Small intestine (tissue), 7 donors: Measurements from ENCODE around the gene PADI2. TPM values are rescaled to one million over a fixed set of nuclear protein-coding genes. Genes with fewer than 3 reads are reported as not detected.
A peak's percentile ranks its signal among the peaks of the same experiment; 100 is the strongest.

Source experiments
- DNase-seq, 2 donors: peaks; one replicate each; pipeline versions ENCODE4 v3.0.0 to v3.0.0-alpha.2; 2013
- FAIRE-seq: peaks from 2 replicates; lab custom pipeline; 2012; peaks lifted over from hg19 to GRCh38; lab: Jason Lieb, UNC
- H3K27ac ChIP-seq, 3 donors: one replicate each; pipeline ENCODE4 v1.5.1; 2013; ENCODE audit warnings: low read length in 2 of 3, mild to moderate bottlenecking in 2 of 3, control low read depth in 1 of 3, inconsistent platforms in 1 of 3, low read depth in 1 of 3, moderate library complexity in 1 of 3
- H3K27me3 ChIP-seq, 3 donors: one replicate each; pipeline ENCODE4 v1.6.1; 2013; ENCODE audit warnings: low read length in 3 of 3, inconsistent platforms in 1 of 3; ENCODE audit not compliant: control insufficient read depth in 3 of 3, insufficient read depth in 3 of 3
- H3K36me3 ChIP-seq, 3 donors: one replicate each; pipeline ENCODE4 v1.6.1; 2013; ENCODE audit warnings: low read length in 3 of 3, inconsistent platforms in 1 of 3, low read depth in 1 of 3, mild to moderate bottlenecking in 1 of 3, moderate library complexity in 1 of 3; ENCODE audit not compliant: control insufficient read depth in 3 of 3, insufficient read depth in 2 of 3
- H3K4me1 ChIP-seq, 3 donors: one replicate each; pipeline ENCODE4 v1.6.1; 2013; ENCODE audit warnings: low read length in 2 of 3, inconsistent platforms in 1 of 3, low read depth in 1 of 3, mild to moderate bottlenecking in 1 of 3, moderate library complexity in 1 of 3; ENCODE audit not compliant: control insufficient read depth in 3 of 3, insufficient read depth in 2 of 3
- H3K4me3 ChIP-seq, 3 donors: one replicate each; pipeline ENCODE4 v1.5.1; 2013; ENCODE audit warnings: low read length in 3 of 3, control low read depth in 1 of 3, inconsistent platforms in 1 of 3, low read depth in 1 of 3, mild to moderate bottlenecking in 1 of 3, moderate library complexity in 1 of 3
- H3K9me3 ChIP-seq, 2 donors: one replicate each; pipeline ENCODE4 v1.6.1; 2013; ENCODE audit warnings: low read depth in 1 of 2, low read length in 1 of 2; ENCODE audit not compliant: control insufficient read depth in 2 of 2, insufficient read depth in 1 of 2
- WGBS, 3 donors: extraction: QIAGEN DNeasy Blood & Tissue Kit; methylation state at CpG; one replicate each; pipeline ENCODE4 v1.1.7; 2013; 5-methylcytosine and 5-hydroxymethylcytosine counted together
- polyA plus RNA-seq, 4 donors: library from polyadenylated mRNA; stranded (reverse) in 3 of 4; unstranded in 1 of 4; fragments of 200-250 nt in 3 of 4; fragments of 120-200 nt in 1 of 4; gene quantifications; one replicate each; pipeline versions ENCODE4 v1.2.1 to v1.2.3, GENCODE V29; 2013
- donor health status: healthy with polysubstance abuse.
- donor health status: control.
- donor health status: control.
- donor health status: Bipolar disorder and iron deficiency.
- donor health status: healthy.

PADI2 gene
- polyA plus RNA-seq, 4 donors = 0.28 to 95.2 (median 0.54) TPM; not detected in 1

DNA sequence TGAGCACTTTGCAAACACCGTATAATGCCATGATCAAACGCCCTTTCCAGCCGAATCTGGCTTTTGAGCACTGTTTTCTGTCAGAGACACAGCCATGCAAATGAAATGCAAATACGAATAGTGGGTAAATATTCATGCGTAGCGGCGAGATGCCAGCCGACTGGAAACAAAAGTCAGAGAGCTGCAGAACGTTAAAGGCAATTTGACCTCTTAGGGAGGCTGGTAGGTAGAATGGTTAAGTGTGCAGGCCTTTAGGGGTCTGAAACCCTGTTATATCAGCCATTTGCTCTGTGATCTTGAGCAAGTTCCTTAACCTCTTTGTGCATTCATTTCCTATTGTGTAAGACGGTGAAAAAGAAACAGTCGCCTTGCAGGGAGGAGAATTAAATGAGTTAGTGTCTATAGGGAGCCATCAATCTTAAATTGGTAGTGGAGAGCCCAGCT, 58.9 kb downstream of the PADI2 start:
- no peaks in the 10 kb centered on the region for H3K36me3 ChIP-seq
- DNase-seq (no peak), FAIRE-seq (no peak)
- peaks cover 0 to 3% (median 0%) of the 10 kb centered on the region in 3 donors for H3K4me1 ChIP-seq
- WGBS, 3 donors = 59 to 61% (median 60%) methylated on average over 11 of the region's 11 CpGs
- H3K27me3 ChIP-seq = no peaks in the 10 kb centered on the region
- H3K27ac ChIP-seq = no peak overlapping the region
- H3K4me3 ChIP-seq = no peak overlapping the region
- H3K9me3 ChIP-seq = peaks cover 0 to 6% of the 10 kb centered on the region in 2 donors

DNA sequence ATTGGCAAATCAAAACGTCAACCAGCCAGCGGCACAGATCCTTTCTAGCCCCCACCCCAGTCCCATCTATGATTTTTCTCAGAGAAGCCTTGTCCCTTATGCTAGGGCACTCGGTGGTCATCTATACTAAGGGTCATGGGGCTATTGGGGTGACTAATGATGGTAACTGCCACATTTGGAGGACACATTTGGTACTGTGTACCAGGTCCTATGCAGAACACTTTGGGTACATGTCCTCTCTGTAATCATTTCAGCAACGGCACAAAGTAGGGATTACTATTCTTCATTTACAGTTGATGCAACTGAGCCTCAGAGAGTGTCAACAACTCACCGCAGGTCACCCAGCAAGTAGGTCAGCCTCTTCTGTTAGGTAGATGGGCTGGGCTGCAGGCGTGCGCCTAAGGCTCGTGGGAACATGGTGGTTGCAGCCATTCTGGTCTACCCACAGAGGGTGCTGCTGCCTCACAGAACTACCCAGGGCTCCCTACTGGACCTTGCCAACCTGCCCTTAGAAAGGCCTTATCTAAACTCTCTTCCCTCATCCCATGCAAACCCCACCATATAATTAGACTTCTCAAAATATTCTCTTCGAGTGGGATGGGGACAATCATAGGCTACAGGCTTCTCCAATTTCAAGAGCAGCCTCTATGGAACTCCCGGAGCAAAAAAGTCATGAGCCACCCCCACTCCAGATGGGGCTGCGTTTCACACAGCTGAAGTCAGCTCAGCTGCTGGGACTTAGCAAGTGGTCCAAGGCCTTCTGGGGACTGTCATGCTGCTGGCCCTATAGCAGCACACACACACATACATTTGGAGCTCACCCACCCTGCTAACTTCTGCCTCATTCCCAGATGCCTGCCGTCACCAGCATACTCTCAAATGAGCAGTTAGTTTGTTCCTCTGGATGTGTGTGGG, 59.6 kb downstream of the PADI2 start:
- WGBS, 3 donors = 36 to 42% (median 36%) methylated on average over 12 of the region's 12 CpGs
- H3K27ac ChIP-seq = no peak overlapping the region
- no peaks in the 10 kb centered on the region for H3K27me3 ChIP-seq
- H3K9me3 ChIP-seq = no peaks in the 10 kb centered on the region
- H3K4me3 ChIP-seq = no peak overlapping the region
- H3K36me3 ChIP-seq = no peaks in the 10 kb centered on the region
- H3K4me1 ChIP-seq = peaks cover 0 to 3% (median 0%) of the 10 kb centered on the region in 3 donors
- peak; percentile 64 to 74 for DNase-seq
- no peak for FAIRE-seq

DNA sequence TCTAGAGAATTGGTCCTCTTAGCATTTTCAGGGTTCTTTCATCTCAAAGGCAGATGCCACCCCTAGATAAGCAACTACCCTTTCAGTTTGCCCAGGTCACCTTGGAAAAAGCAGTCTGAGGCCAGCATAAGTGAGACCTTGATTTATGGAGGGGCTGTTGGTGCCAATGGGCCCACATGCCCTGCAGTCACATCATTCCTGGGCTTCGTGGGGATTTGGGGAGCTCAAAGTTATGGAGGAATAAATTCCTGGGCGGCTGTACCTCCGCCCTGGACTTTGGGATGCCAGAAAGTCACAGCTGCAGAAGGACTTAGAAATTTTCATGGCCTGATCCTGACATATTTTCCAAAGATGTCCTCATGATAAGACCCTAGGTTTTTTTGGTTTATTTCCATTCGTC, 62.7 kb downstream of the PADI2 start:
- WGBS, 3 donors = 74 to 81% (median 75%) methylated on average over 4 of the region's 4 CpGs
- H3K4me3 ChIP-seq = no peak overlapping the region
- FAIRE-seq = no peak

GRCh38 chr1:17055801-17056200, 63.5 kb downstream of the PADI2 start:
- Histone ChIP-seq H3K27ac (no peak overlapping the region), H3K9me3 (no peaks in the 10 kb centered on the region), H3K36me3 (peaks cover 0 to 2% (median 0%) of the 10 kb centered on the region in 3 donors), H3K4me1 (peaks cover 0 to 10% (median 6%) of the 10 kb centered on the region in 3 donors), H3K4me3 (no peak overlapping the region), H3K27me3 (no peaks in the 10 kb centered on the region)
- 91 to 94% (median 93%) methylated on average over 7 of the region's 7 CpGs for WGBS, 3 donors
- no peak for DNase-seq
- no peak for FAIRE-seq

More for the DNA sequence above, 62.7 kb downstream of the PADI2 start:
- DNase-seq = no peak
- H3K9me3 ChIP-seq = no peaks in the 10 kb centered on the region
- no peaks in the 10 kb centered on the region for H3K36me3 ChIP-seq
- H3K27ac ChIP-seq = no peak overlapping the region
- peaks cover 0 to 10% (median 6%) of the 10 kb centered on the region in 3 donors for H3K4me1 ChIP-seq
- H3K27me3 ChIP-seq = no peaks in the 10 kb centered on the region

GRCh38 chr1:17053685-17054410, 65.4 kb downstream of the PADI2 start, which contains the start of gene SDHB:
SDHB (minus strand) TSS chr1:17054032; CDS start chr1:17054019, 13 bp downstream.
- DNase-seq (peak; percentile 98 to 99), FAIRE-seq (no peak)
- Histone ChIP-seq H3K27me3 (no peaks in the 10 kb centered on the region), H3K9me3 (no peaks in the 10 kb centered on the region), H3K4me1 (peaks cover 0 to 10% (median 6%) of the 10 kb centered on the region in 3 donors), H3K4me3 (peak within 1 kb of the TSS; percentile 67 to 92 (median 84)), H3K27ac (peak within 1 kb of the TSS; percentile 89 to 96 (median 91)), H3K36me3 (peaks cover 2 to 14% (median 5%) of the 10 kb centered on the region in 3 donors)
- 0% methylated on average over 40 to 44 of the region's 44 CpGs for WGBS, 3 donors

- no peak for FAIRE-seq
- H3K4me1 ChIP-seq = peaks cover 0 to 10% (median 6%) of the 10 kb centered on the region in 3 donors
- 1 to 3% (median 2%) methylated on average over 12 of the region's 12 CpGs for WGBS, 3 donors
- DNase-seq = peak; percentile 39 to 40
- peak overlapping the region; percentile 67 to 92 (median 84) for H3K4me3 ChIP-seq
- no peaks in the 10 kb centered on the region for H3K27me3 ChIP-seq
- H3K9me3 ChIP-seq = no peaks in the 10 kb centered on the region
- H3K27ac ChIP-seq = peak overlapping the region; percentile 89 to 96 (median 91)
- H3K36me3 ChIP-seq = peaks cover 2 to 14% (median 5%) of the 10 kb centered on the region in 3 donors
Observed at GRCh38 chr1:17053086-17053684, 66.1 kb downstream of the PADI2 start.

DNA sequence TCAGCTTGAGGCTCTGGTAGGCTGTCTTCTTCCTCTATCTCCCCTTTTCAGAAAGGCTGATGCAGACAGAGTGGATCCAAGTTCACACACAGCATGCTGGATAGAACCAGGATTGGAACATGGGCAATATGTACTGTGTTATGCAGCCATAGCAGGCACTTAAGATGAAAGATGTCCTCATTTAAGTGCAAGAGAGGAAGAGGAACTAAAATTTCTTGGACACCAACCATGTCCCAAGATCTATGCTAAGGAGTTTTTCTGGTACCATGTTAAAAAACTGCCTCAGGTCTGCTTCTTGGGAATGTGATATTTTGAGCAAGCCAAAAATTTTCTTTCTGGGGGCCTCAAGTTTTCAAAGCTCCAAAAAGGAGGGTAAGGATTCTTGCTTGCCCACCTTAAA, 66.6 kb downstream of the PADI2 start:
- DNase-seq = no peak
- Histone ChIP-seq H3K9me3 (no peaks in the 10 kb centered on the region), H3K27ac (peak overlapping the region in 1 of 3 donors; percentile 91), H3K27me3 (no peaks in the 10 kb centered on the region), H3K4me1 (peaks cover 0 to 10% (median 6%) of the 10 kb centered on the region in 3 donors), H3K4me3 (peak overlapping the region in 2 of 3 donors; percentile 84 to 92), H3K36me3 (peaks cover 2 to 14% (median 5%) of the 10 kb centered on the region in 3 donors)
- no peak for FAIRE-seq

DNA sequence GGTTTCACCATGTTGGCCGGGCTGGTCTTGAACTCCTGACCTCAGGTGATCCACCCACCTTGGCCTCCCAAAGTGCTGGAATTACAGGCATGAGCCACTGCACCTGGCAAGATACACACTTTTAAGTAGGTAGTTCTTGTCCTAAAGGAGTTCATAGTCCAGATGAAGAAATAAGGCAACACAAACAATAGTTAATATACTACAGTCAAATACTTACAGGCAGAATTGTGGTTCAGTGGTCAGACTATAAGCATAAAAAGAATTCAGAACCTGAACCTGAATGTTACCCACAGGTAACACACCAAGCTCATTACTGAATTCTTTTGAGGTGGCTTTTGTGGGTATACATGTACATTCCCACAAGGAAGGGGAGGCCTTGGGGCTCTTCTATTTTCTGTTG, 67.2 kb downstream of the PADI2 start:
- Histone ChIP-seq H3K27ac (peak overlapping the region in 1 of 3 donors; percentile 91), H3K4me3 (peak overlapping the region in 2 of 3 donors; percentile 84 to 92), H3K9me3 (no peaks in the 10 kb centered on the region), H3K27me3 (no peaks in the 10 kb centered on the region), H3K36me3 (peaks cover 2 to 16% (median 5%) of the 10 kb centered on the region in 3 donors), H3K4me1 (peaks cover 0 to 10% (median 6%) of the 10 kb centered on the region in 3 donors)
- 0 to 48% (median 20%) methylated on average over 1 of the region's 1 CpG for WGBS, 3 donors
- DNase-seq (peak; percentile 69), FAIRE-seq (no peak)
